GM18951 (cell line): Measurements from ENCODE around the gene KIF1C.

Experiments
- POLR2A ChIP-seq: IDR thresholded peaks from 4 replicates; pipeline ENCODE4 v1.6.1; 2011; ENCODE audit warnings: mild to moderate bottlenecking; ENCODE audit not compliant: insufficient read length, insufficient read depth; ENCODE audit errors: extremely low read depth
- in situ Hi-C: fragments of 300-500 bp; cut with MboI; formaldehyde crosslinking; loops from one replicate; pipeline ENCODE4 v1.12.0; 2022; ENCODE audit warnings: low sequenced_read_pairs, mixed read lengths, inconsistent platforms; ENCODE audit not compliant: unreplicated experiment

Gene KIF1C

DNA sequence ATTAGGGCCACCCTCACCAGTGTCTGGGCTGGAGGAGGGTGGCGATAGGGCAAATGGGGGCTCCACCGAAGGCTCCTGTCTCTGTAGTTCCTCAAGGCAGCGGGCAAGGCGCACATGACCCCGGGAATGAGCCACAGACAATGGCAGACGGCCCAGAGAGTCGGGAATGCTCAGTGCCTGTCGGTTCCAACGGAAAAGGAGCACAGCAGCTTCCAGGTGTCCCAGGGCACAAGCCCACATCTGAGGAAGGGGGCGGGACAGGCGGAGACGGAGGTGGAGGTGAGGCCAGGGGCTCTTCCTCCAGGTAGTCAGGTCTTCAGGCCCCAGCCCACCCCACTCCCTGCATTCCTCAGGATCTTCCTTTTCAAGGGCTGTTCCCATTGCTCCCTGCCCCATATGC, 25.0 kb upstream of the KIF1C start:
- no peak for TF ChIP-seq POLR2A
- in situ Hi-C loops: no loop called here

DNA sequence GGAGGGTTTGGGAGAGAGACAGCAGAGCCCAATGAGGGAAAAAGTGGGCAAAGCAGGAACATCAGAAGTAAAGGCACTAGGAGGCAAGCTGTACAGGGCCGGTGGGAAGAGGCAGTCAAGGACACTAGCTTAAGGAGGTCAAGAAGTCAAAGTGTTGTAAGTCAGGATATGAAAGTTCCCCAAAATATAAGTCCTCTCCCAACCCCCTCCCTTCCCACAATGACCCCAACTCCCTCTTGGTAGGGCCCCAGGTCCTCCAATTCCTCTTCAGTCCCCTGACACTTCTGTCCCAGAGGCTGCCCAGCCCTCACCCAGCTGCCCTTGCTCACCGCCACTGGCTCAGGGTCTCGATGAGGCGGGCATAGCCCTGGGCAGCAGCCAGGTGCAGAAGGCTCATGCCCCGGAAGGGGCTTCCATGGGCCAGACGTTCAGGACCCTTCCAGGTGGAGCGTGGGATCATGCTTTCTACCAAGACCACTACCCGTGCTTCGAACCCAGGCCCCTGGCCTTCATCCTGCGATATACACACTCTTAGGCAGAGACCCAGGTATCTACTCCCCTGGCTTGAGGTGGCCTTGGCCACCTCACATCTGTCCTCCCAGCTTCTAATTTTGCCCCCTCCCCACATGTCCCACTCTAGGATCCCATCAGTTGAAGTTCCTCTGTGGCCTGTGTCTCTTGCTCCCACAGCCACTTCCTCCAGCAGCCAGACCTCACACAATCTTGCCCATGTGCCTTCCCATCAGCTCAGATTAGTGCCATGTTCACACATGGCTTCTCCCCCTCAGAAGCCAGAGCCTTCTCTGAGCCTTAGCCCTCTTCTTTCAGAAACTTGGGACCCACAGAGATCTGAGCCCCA, 24.3 kb upstream of the KIF1C start:
- in situ Hi-C loops: no loop called here
- no peak for TF ChIP-seq POLR2A

DNA sequence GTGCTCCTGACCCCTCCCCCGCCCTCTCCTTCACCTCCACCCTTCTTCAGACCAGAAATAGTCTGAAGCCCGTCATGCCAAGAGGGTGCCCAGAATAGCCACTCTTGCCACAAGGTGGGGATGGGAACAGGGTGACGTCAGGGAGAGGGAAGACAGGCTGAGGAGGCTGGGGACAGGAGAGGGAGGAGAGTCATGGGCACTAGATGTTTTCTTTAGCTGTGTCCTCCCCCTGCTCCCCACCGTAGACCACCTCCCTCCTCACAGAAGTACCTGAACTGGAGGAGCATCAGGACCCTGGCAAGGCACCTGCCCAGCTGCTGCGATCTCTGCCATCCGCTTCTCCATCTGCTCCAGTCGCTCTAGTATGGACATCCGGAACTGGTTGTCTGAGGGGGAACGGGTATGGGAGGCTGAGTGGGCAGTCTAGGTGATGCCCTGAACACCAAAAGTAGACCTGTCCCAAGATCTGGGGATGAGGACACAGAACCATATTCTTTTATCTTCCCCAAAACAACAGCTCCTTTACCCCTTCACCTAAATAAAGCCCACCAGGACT, 23.6 kb upstream of the KIF1C start:
- TF ChIP-seq POLR2A: no peak
- in situ Hi-C loops: no loop called here

DNA sequence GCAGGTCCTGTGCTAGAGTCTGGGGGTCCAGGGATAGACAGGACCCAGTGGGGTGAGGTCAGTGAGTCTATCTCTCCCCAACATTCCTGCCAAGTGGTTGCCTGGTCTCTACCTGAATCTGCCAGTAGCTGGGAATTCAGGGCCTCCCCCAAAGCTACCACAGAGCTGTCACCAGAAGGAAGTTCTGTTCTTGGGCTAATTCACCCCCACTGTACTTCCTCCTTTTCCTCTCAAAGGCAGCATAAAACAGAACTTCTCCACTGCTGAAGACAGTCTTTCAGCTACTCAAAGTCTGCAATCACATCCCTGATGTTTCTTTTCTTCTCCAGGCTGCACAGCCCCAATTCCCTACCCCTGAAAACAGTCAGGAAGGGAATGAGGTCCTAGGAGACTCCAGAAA, 19.0 kb upstream of the KIF1C start:
- TF ChIP-seq POLR2A: no peak
- in situ Hi-C loops: no loop called here

DNA sequence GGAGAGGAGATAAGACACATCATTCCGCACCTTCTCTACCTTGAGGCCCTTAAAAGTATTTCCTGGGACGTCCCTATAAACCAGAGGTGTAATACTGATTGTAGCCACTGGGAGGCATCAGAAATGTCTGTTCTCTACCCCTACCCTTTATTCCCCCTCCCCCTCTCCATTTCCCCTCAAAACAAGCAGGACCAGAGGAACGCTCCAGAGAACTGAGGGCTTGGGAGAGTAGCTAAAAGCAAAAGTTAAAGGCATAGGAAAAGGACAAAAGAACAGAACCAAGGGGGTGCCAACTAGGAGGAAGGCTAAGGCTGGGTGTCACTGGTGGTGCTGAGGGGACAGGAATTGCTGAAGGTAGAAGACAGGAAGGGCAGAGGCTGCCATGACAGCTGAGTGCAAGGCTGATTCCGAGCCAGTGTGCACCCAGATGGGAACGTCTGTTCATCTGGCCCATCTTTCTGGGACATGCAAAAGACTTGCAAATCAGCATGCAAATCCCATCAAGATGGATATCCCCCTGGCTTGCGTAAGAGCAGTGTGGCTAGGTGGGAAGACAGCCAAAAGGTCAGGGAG, 17.0 kb upstream of the KIF1C start:
- in situ Hi-C loops: no loop called here
- TF ChIP-seq POLR2A: no peak

DNA sequence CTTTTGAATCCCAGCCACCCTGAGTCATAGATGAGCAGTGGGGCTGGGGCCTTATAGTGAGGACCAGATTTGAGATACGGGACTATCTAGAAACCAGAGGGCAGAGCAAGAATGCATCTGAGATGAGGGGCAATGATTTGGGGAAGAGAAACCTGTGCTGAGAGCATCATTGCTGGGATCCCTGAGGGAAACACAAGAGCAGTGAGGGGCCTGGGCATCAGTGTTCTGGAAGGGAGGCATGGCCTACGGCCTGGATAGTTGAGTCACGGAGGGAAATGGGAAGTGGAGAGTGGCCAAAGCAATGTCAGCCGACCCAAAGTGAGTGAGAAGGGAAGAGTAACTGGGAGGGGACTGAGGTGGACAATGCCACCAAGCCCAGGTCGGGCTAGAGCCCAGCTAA, 15.4 kb upstream of the KIF1C start:
- TF ChIP-seq POLR2A: no peak

DNA sequence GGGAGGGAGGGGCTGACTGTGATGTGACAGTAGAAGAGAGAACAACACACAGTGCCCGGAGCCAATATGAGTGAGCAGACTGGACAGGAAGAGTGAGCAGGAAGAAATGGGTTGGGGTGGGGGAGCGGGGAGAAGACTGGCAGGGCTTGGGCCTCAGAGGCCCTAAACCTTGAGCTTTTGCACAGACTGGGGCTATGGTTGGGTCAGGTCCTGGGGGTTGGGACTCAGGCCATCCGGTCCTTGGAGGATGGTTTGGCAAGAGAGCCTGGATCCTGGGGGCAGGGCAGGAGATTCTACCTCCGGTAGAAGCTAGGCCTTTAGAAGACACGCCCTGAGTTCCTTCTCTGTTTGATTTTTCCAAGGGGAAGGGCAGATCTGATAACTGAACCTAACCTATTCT, 11.3 kb upstream of the KIF1C start:
- in situ Hi-C loops: no loop called here
- no peak for TF ChIP-seq POLR2A

More for the DNA sequence above, 15.4 kb upstream of the KIF1C start:
- in situ Hi-C loops: no loop called here

DNA sequence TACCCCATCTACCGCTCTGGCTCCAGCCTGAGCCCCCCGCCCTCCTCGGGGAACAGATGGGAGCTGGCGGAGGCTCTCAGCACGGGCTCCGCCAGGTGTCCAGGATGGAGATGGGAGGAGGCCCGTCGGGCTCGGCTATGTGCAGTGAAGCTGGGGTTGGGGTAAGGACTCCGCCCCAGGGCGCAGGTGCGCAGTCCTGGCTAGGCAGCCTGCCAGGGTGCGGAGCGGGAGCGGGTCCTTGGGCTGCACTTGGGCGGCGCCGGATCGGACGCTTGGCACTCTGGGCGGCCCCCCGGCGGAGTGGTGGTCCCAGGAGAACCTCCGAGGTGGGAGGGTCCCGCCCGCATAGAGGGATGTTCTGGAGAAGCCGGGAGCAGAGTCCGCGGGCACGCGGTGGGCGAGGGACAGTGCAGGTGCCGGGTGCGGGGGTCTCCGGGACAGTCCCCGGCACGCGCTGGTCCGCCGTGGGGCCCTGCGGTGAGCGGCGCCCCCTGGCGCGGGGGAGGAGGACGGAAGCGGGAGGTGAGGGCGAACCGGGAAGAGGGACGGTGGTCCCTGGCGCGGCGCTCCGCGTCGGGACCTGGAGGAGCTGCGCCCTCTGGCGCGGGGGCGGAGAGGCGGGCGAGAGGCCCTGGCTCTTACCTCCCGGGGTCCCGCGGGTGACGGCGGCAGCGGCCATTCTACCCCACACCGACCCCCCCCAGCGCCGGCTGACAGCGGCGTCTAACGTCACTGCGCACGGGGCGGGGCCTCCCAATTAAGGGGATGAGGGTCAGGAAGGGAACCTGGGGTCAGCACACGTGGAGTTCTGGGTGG, 10.6 kb upstream of the KIF1C start, which contains the start of gene CAMTA2:
Gene CAMTA2 (minus strand): TSS at position 725 of the 816 bp plus-strand sequence. CDS start 1,453 bp downstream, outside the sequence.
- in situ Hi-C loops: no loop called here
- TF ChIP-seq POLR2A: peak; percentile 83

DNA sequence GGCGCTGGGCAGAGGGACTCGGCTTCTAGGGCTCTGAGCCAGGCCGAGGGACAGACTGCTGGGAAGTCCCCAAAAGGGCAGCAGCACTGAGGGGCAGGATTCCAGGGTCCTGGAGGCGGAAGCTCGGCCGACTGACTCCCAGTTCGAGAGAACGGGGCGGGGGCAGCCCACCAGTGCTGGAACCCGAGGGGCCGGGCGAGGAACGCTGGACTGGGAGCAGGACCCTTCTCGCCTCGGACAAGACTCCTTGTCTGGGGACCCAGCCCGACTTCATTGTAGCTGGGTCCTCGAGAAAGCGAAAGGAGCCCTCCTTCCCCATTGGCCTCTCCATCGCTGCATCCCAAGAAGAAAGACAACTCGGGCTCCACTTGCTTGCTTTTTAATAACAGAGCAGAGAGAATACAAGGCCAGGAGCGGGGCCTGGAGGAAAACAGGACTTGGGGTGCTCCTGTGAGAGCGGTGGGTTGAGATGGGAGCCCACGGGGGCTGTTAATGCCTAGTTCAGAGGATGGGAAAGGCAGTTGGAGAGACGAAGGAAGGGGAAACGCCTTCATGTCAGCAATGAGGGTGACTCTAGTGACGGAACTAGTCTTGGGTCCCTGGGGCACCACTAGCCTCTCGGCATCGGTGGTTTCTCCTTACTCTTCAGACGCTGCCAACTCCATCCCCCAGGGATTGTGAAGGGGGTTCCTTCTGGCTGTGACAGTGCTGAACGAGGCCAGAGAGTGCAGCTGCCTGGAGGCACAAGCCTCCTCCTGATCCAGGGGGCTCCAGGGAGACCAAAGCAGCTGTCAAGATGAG, 9.8 kb upstream of the KIF1C start:
- peak; percentile 38 for TF ChIP-seq POLR2A
- in situ Hi-C loops: no loop called here

DNA sequence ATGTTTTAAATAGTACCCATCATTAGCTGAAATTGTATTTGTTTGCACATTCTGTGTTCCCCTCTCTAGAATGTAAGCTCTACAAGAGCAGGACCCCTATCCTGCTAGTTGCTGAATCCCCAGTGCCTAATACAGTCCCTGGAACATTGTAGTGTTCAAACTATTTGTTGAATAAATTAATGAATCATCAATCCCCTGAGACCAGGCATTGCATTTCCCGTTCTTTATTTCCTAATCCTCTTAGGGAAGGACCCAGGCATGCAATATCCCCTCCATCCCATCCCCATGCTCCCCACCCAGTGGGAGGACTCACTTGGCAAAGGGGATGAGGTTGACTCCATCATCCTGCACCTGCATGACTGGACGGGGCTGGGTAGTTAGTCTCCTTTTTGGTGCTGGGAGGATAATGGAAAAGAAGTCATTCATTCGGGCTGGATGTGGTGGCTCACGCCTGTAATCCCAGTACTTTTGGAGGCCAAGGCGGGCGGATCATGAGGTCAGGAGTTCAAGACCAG, 3.6 kb upstream of the KIF1C start:
- no peak for TF ChIP-seq POLR2A

DNA sequence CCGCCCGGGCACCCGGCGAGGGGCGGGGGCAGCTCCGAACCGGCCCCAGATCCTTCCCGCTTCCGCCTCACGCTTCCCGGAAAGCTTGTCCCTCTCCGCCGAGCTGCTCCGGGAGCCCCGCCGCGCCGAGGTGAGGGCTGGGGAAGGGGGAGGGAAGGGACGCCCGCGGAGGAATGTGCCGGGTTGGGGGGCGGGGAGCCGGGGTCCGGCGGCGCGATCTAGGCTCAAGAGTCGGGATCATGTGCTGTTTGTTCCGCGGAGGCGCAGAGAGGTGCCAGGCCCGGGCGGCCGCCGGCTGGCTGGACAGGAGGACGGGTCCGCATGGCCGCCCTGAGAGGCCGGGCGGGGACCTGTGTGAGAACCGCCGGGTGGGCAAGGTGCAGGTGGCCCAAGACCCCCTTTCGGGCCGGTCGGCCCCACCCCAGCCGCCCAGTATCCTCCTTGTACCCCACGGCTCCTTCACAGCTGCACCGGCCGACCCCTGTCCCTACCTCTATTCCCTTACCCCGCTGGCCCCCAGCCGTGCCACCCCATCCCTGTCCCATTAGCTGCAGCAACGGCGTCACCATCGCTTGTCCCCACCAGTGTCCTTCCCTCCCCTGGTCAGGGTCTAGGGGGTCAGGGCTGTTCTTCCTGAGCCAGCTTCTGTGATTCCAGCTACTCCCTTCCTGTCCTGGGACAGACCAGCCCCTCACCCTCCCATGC, 429 bp downstream of the KIF1C start:
- in situ Hi-C loops: no loop called here
- TF ChIP-seq POLR2A: peak; percentile 49

More for the DNA sequence above, 3.6 kb upstream of the KIF1C start:
- in situ Hi-C loops: no loop called here
